ENCODE measurements around the gene MEGF11. TPM values are rescaled to one million over a fixed set of nuclear protein-coding genes. Genes with fewer than 3 reads are reported as not detected.

The MEGF11 gene
- total RNA-seq, 2 donors from 2014 or later = not detected

GRCh38 chr15:66178531-66178910, 75.0 kb downstream of the MEGF11 start:
- Histone ChIP-seq H3K36me3 (no peaks in the 10 kb centered on the region), H3K27me3 (replicated peaks; ENCODE audit: insufficient read depth) (peaks cover 1% of the 10 kb centered on the region), H3K27ac (no peak overlapping the region), H3K9me3 (no peaks in the 10 kb centered on the region), H3K4me1 (replicated peaks) (no peaks in the 10 kb centered on the region), H3K4me3 (no peak overlapping the region)
- TF ChIP-seq POLR2AphosphoS5 (IDR thresholded peaks at IDR 0.05) = no peak
- TF ChIP-seq CTCF (IDR thresholded peaks at IDR 0.05) = no peak
- no peak for TF ChIP-seq POLR2A (IDR thresholded peaks at IDR 0.05)
- DNase-seq (ENCODE audit: low spot score) = no peak
- intact Hi-C loops (cut with DNase I) = no loop called here
- WGBS = 25% methylated on average over 4 of the region's 4 CpGs

- DNase-seq (ENCODE audit: low spot score) = no peak
- Histone ChIP-seq H3K27me3 (replicated peaks; ENCODE audit: insufficient read depth) (peaks cover 1% of the 10 kb centered on the region), H3K9me3 (no peaks in the 10 kb centered on the region), H3K36me3 (no peaks in the 10 kb centered on the region), H3K4me3 (no peak overlapping the region), H3K27ac (no peak overlapping the region), H3K4me1 (replicated peaks) (no peaks in the 10 kb centered on the region)
- TF ChIP-seq CTCF (IDR thresholded peaks at IDR 0.05) (no peak), POLR2A (IDR thresholded peaks at IDR 0.05) (no peak)
- intact Hi-C loops (cut with DNase I) = no loop called here
- WGBS = 68% methylated on average over 11 of the region's 11 CpGs
Observed at GRCh38 chr15:66172324-66172980, 81.1 kb downstream of the MEGF11 start.

DNA sequence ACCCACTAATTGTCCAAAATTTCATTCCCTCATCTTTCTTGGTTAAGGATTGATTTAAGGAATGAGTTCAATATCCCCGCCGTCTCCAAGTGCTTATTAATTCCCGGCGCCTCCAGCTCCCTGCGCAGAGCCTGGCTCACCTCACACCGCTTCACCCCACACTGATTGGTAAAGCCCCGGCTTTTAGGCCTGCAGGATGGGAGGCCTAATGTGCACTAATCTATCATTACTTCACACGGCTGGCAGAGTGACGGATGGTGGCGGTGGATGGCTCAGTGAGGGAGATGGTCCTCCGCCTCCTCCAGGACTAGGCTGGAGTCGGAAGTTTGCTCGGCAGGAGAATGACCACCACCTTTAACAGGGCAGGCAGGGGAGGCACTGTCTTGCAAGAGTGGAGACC, 81.7 kb downstream of the MEGF11 start:
- intact Hi-C loops (cut with DNase I) = no loop called here
- H3K27me3 ChIP-seq (replicated peaks; ENCODE audit: insufficient read depth) = peaks cover 1% of the 10 kb centered on the region
- TF ChIP-seq CTCF (IDR thresholded peaks at IDR 0.05) (no peak), POLR2AphosphoS5 (IDR thresholded peaks at IDR 0.05) (no peak), POLR2A (IDR thresholded peaks at IDR 0.05) (no peak)
- H3K4me1 ChIP-seq (replicated peaks) = no peaks in the 10 kb centered on the region
- DNase-seq (ENCODE audit: low spot score) = no peak
- no peaks in the 10 kb centered on the region for H3K36me3 ChIP-seq
- 93% methylated on average over 13 of the region's 13 CpGs for WGBS
- no peak overlapping the region for H3K4me3 ChIP-seq
- no peaks in the 10 kb centered on the region for H3K9me3 ChIP-seq
- H3K27ac ChIP-seq = no peak overlapping the region

DNA sequence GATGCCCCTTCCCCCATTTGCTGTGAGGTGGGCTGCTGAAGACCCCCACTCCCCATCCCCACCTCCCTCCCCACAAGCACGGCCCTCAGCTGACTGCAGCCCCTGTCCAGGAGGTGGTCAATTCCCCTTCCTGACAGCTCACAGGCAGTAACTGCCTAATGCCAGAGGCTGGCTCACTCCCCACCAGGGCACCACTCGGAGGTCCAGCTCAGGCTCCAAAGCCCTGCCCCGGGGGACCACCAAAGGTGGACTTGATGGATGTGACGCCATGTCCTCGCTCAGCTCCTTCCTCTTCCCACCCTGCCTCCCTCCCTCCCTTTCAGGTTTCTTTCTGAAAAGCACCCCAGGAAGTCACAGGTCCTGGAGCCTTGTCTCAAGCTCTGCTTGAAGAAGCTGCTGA, 82.8 kb downstream of the MEGF11 start:
- intact Hi-C loops (cut with DNase I) = no loop called here
- H3K27ac ChIP-seq = no peak overlapping the region
- DNase-seq (ENCODE audit: low spot score) = no peak
- H3K9me3 ChIP-seq = no peaks in the 10 kb centered on the region
- H3K4me3 ChIP-seq = no peak overlapping the region
- WGBS = 93% methylated on average over 5 of the region's 5 CpGs
- TF ChIP-seq CTCF (IDR thresholded peaks at IDR 0.05) = no peak
- no peak for TF ChIP-seq POLR2A (IDR thresholded peaks at IDR 0.05)
- TF ChIP-seq POLR2AphosphoS5 (IDR thresholded peaks at IDR 0.05) = no peak
- H3K4me1 ChIP-seq (replicated peaks) = no peaks in the 10 kb centered on the region
- H3K27me3 ChIP-seq (replicated peaks; ENCODE audit: insufficient read depth) = peaks cover 1% of the 10 kb centered on the region
- no peaks in the 10 kb centered on the region for H3K36me3 ChIP-seq

DNA sequence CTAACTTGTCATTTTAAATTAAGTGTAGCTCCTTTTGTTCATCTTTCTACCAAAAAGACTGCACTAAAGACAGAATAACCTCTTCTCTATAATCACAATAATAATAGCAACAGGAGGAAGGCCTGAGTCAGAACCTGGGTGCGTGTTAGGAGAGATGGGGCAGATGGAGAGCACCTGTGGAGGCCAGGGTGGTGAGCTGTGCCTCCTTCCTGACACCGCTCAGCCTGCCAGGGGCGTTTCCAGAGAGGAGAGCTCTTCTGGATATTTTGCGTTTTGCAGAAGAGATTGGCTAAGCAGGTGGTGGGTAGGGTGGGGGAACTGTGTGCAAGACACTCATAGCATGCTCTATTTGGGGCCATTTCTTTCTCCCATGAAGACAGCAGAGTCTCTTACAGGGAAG, 83.5 kb downstream of the MEGF11 start:
- no peak for DNase-seq (ENCODE audit: low spot score)
- no peak for TF ChIP-seq CTCF (IDR thresholded peaks at IDR 0.05)
- no peak for TF ChIP-seq POLR2AphosphoS5 (IDR thresholded peaks at IDR 0.05)
- no peak for TF ChIP-seq POLR2A (IDR thresholded peaks at IDR 0.05)
- peaks cover 1% of the 10 kb centered on the region for H3K27me3 ChIP-seq (replicated peaks; ENCODE audit: insufficient read depth)
- no peaks in the 10 kb centered on the region for H3K9me3 ChIP-seq
- intact Hi-C loops (cut with DNase I) = no loop called here
- H3K27ac ChIP-seq = no peak overlapping the region
- H3K36me3 ChIP-seq = no peaks in the 10 kb centered on the region
- WGBS = 89% methylated on average over 4 of the region's 4 CpGs
- no peaks in the 10 kb centered on the region for H3K4me1 ChIP-seq (replicated peaks)
- H3K4me3 ChIP-seq = no peak overlapping the region
